ENCODE measurements around the gene NOS1.
"Not testable (repeated sequence)": the region's sequence is repeated elsewhere in the genome, so short reads cannot be mapped to it uniquely, and the experiment has no call there.

NOS1 gene

GRCh38 chr12:117255386-117255785 is 106.0 kb downstream of the NOS1 start:
- no peak for DNase-seq

- no peak for DNase-seq
Measured at GRCh38 chr12:117243488-117243887, 117.9 kb downstream of the NOS1 start.

DNA sequence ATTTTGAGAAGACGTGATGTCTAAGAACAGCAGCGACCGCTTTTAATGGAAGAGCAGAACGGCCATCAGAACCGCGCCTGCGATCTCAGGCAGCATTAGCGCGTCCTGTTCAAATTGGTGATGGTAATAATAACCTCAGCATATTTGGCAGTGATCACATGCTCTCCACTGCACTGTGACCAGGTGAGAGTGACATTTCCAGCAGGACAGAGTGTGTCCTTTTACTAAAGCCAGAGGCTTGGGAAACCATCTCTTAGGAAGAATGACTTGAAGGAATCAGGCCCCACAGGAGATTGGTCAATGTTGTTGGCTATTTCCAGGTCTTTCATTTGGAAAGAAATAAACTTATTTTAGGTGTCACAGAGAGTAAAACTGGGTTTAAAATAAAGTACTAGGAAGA is 119.7 kb downstream of the NOS1 start:
- no peak for DNase-seq

DNA sequence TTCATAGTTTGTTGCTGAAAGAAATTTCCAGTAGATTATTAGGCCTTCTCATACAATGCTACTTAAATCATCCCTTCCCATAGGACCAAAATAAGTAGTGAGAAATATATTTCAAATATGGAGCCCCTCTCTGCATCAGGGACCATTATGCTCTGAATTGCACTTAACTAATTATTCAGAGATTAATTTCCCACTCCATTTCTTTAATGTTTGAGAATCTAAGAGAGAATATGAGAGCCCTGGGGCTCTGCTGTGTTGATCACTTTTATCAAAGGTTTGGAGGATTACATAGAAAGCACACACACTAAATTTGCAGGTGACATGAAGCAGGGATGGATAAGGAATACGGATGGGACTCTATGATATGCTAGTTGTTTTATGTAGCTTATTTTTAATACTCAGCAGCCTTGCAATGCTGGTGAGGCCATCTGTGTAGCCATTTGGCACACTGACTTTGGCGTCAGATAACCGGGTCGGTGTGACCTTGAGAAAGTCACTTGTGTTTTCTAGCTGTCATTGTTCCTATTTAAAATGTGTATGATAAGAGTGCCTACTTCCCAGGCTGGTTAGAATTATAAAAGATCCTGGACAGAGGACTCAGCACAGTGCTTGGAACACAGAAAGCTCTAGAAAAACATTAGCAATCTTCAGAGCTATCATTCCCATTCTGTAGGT is 121.2 kb downstream of the NOS1 start:
- no peak for DNase-seq

GRCh38 chr12:117236456-117237001 is 124.9 kb downstream of the NOS1 start:
- peak; percentile 61 for DNase-seq

DNA sequence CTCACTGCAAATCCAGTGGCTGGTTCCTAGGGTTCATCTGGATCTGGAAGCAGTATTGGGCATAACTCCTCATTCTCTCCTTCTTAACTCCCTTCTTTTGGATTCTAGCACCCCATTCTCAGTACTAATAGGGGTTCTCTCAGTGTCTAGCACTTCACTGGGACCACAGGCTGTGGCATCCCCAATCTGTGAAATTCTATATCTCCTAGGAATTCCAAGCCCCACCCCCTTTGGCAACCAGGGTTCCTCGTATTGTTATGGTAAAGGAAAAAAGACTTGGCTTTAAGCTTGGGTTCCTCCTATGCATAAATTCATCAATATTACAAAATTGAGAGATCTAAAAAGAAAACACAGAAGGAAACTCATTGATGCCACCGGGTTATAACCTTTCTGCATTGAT is 126.2 kb downstream of the NOS1 start:
- no peak for DNase-seq

- no peak for DNase-seq
Measured at GRCh38 chr12:117234441-117234840, 127.0 kb downstream of the NOS1 start.

DNA sequence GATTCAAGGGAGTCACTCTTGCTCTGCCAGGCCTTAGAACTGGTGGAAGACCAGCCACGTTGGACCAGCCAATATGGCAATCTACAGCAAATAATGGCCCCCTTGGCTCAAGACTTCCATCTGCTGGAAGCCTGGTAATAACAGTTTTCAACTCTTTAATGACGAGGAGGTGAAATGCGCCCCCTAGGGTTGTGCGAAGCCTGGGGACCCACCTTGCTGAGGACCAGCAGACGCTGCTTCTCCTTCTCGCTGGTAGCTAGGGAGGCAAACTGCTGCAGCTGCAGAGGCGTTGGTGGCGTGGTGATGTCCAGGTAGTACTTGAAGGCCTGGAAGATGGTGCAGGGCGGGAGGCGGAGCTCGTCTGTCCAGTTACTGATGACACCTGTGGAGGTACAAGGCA is 129.7 kb downstream of the NOS1 start:
- DNase-seq: no peak

DNA sequence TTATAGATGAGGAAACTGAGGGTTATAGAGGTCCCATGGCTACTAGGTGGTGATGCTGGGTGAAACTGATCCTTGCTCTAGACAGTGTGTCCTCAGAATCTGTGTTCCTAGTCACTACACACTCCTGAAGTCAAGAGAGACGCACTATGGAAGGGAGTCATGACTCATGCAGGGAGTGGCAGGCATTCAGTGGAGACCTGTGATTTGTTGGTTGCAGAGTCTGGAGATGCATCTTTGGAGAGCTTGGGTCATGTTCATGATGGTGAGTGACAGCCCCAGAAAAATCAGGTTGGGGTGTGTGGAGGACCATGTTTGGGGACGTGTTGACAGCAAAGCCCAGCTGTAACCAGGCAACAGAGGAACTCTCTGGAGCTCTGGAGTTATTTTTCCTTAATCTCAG is 133.2 kb downstream of the NOS1 start:
- DNase-seq: no peak

DNA sequence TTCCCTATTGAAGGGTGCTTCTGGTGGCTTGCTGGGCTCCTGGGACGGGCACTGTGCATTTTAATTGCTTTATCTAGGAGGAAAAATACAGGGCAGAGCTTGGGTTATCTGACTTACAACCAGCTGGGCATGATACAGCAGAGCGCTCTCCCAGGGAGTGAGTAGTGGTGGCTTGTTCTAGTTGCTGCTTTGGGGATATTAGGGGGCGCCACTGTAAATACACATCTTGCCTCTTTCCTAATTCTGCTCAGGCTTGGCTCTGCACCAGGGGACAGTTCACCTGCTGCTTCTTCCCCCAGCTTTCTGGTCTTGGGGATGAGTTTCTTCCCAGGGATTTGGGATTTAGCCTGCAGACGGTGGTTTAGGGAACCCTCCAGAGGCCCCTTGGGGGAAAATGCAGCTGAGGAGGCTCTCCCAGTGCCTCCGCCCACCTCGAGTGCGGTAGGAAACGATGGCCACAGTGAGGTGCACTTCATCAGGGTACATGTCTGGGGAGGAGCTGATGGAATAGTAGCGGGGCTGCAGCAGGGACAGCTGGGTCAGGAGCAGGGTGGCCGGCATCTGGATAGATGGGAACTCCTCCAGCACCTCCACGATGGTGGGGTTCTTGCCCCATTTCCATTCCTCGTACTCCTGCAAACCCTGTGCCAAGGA is 134.3 kb downstream of the NOS1 start:
- no peak for DNase-seq

DNA sequence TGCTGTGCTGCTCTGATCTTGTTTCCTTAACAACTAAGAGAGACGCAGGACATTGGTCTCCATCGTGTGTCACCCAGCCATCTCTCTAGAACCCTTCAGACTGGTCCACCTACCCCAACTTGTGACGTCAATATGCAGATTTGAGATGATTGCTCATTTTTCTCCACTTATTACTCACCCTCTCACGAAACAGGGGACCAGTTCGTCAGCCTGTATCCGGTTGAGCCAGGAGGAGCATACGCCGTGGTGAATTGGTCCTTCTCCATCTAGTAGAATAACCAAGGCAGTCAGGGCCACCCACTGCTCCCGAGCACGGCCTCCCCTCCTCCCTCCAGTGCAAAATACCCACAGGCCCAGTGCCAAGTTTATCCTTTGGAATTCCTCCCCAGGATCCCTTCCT is 134.9 kb downstream of the NOS1 start:
- DNase-seq: no peak

GRCh38 chr12:117225179-117225578 is 136.2 kb downstream of the NOS1 start:
- DNase-seq: no peak

DNA sequence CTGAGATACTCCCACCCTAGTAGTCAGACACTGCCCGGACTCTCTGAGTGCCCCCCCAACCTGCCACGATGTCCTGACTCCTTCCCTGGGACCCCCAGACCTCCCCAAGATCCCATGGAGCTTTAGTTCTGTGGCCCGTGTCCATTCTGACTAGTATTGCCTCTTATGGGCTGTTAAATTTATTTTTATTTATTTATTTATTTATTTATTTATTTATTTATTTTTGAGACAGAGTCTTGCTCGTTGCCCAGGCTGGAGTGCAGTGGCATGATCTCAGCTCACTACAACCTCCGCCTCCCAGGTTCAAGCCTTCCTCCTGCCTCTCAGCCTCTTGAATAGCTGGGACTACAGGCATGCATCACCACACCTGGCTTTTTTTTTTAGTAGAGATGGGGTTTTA is 140.5 kb downstream of the NOS1 start:
- not testable (repeated sequence) for DNase-seq

- DNase-seq: no peak
Measured at GRCh38 chr12:117218149-117218548, 143.3 kb downstream of the NOS1 start.

GRCh38 chr12:117216686-117217085 is 144.7 kb downstream of the NOS1 start:
- no peak for DNase-seq

- DNase-seq: no peak
Measured at GRCh38 chr12:117214797-117215196, 146.6 kb downstream of the NOS1 start.

- no peak for DNase-seq
Measured at GRCh38 chr12:117213295-117213808, 148.1 kb downstream of the NOS1 start.

- peak; percentile 69 for DNase-seq
Measured at GRCh38 chr12:117212563-117213190, 148.7 kb downstream of the NOS1 start.

DNA sequence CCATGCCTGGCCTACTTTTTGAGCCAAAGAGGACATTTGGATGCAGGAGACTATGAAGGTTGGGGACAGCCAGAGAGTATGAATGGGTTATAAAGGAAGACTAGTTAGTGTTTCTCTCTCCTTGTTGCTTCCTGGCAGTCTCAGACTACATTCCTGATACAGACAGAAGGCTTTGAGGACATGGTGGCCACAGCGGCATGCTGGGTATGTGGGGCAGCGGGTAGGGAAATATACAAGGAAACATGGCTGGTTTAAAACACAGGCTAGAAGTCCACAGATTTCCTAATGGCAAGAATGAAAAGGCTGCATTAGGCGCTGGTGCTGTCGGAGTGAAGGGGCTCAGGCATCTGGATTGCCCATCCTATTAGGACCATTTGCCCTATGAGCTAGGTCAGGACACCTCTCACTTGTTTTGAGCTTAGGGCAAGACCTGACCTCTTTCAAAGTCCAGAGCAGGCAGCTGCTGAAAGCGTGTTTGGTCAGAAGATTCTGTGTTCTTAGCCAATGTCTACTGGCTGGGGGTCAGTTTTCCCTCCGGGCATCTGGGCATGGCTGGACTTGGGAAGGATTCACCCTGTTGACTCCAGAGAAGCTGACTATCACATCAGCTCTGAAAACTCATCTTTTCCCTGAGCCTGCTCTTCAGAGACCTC is 151.0 kb downstream of the NOS1 start:
- no peak for DNase-seq

- DNase-seq: no peak
Measured at GRCh38 chr12:117209626-117210025, 151.8 kb downstream of the NOS1 start.

DNA sequence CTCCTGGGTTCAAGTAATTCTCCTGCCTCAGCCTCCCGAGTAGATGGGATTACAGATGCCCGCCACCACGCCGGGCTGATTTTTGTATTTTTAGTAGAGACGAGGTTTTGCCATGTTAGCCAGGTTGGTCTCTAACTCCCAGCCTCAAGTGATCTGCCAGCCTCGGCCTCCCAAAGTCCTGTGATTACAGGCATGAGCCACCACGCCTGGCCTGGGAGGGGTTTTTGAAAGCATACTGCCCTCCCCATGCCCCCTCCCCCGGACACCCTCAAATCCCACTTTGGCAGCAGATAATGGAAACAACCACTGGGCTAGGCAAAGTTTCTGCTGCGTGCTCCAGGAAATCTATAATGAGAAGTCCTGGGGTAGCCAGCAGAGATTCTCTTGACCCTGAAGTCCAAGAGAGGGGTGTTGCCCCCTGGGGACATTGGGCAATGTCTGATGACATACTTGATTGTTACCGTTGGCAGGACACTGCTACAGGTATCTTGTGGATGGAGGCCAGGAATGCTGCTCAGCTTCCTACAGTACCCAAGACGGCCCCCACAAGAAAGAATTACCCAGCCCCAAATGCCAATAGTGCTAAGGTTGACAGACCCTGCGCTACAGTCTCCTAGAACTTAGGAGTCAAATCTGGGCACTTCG is 152.5 kb downstream of the NOS1 start:
- no peak for DNase-seq

- no peak for DNase-seq
Measured at GRCh38 chr12:117208206-117208605, 153.2 kb downstream of the NOS1 start.

DNA sequence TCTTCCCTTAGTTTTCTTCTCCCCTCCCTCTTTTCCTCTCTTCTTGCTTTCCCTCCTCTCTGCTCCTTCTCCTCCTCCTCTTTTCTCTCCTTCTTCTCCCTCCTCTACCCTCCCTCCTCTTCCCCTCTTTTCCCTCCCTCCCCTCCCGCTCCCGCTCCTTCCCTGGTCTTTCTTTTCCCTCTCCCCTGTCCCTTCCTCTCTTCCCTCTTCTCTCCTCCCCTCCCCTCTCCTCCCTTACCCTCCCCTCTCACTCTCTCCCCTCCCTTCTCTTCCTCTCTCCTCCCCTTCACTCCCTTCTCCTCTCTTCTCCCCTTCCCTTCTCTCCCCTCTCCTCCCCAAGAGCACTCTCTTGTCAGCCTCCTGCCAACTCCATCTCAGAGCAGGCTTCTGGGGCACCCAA is 153.8 kb downstream of the NOS1 start:
- no peak for DNase-seq
